Heart left ventricle (tissue), 16 donors: Measurements from ENCODE around the gene SASH3. TPM values are rescaled to one million over a fixed set of nuclear protein-coding genes. Genes with fewer than 3 reads are reported as not detected.

ENCODE experiments used
- ATAC-seq, 4 donors: fragments of 200-7000 bp; cut with Tn5 transposase; one replicate each; pipeline ENCODE4 v1.9.1; 2020 to 2022; ENCODE audit warnings: moderate library complexity in 4 of 4, mild to moderate bottlenecking in 3 of 4, moderate number of reproducible peaks in 1 of 4
- DNase-seq, 5 donors: peaks; one replicate each; pipeline ENCODE4 v3.0.0-alpha.2; 2020
- H3K27ac ChIP-seq, 12 donors: fragments of 200-600 bp; sonication (generic) in 4 of 12; one replicate each; pipeline versions ENCODE4 v1.5.0 to v1.8.0; 2016 to 2022; ENCODE audit warnings: mild to moderate bottlenecking in 2 of 12
- H3K27me3 ChIP-seq, 9 donors: fragments of 200-600 bp; sonication (generic) in 2 of 9; one replicate each; pipeline versions ENCODE4 v1.5.1 to v1.8.0; 2016 to 2022; ENCODE audit warnings: mild to moderate bottlenecking in 3 of 9
- H3K36me3 ChIP-seq, 9 donors: fragments of 200-600 bp; sonication (generic) in 2 of 9; one replicate each; pipeline versions ENCODE4 v1.5.0 to v1.8.0; 2018 to 2022; ENCODE audit warnings: mild to moderate bottlenecking in 2 of 9
- H3K4me1 ChIP-seq, 12 donors: fragments of 200-600 bp; sonication (generic) in 4 of 12; one replicate each; pipeline versions ENCODE4 v1.5.0 to v1.8.0; 2016 to 2022; ENCODE audit warnings: mild to moderate bottlenecking in 3 of 12
- H3K4me3 ChIP-seq, 12 donors: fragments of 200-600 bp; sonication (generic) in 4 of 12; one replicate each; pipeline versions ENCODE4 v1.5.0 to v1.8.0; 2017 to 2022; ENCODE audit warnings: mild to moderate bottlenecking in 9 of 12, moderate library complexity in 4 of 12
- H3K9me3 ChIP-seq, 12 donors: fragments of 200-600 bp; sonication (generic) in 4 of 12; one replicate each; pipeline versions ENCODE4 v1.5.0 to v1.8.0; 2016 to 2022; ENCODE audit warnings: mild to moderate bottlenecking in 1 of 12
- CTCF ChIP-seq, 12 donors: fragments of 200-600 bp; sonication (generic) in 4 of 12; IDR thresholded peaks; one replicate each; pipeline versions ENCODE4 v1.5.0 to v1.8.0; 2018 to 2022; ENCODE audit warnings: antibody characterized with exemption in 12 of 12, mild to moderate bottlenecking in 5 of 12
- POLR2A ChIP-seq, 2 donors: fragments of 450-650 bp; IDR thresholded peaks; one replicate each; pipeline ENCODE4 v1.6.1; 2017; ENCODE audit warnings: antibody characterized with exemption in 2 of 2, mild to moderate bottlenecking in 2 of 2, moderate library complexity in 2 of 2
- WGBS, 4 donors: extraction: QIAGEN DNeasy Blood & Tissue Kit in 2 of 4; methylation state at CpG; one replicate each; pipeline versions ENCODE4 v1.1.5 to v1.1.7; 2013 to 2018; 5-methylcytosine and 5-hydroxymethylcytosine counted together
- intact Hi-C, 10 donors: fragments of 100-400 bp; cut with DNase I; formaldehyde crosslinking; loops; one replicate each; pipeline versions ENCODE4 v1.11.1 to v1.14.2; 2022
- polyA plus RNA-seq, 2 donors: library from polyadenylated mRNA; stranded (reverse); fragments of 200-250 nt; gene quantifications; one replicate each; pipeline ENCODE4 v1.2.3, GENCODE V29; 2013
- total RNA-seq, 9 donors: library from RNA; depleted of rRNA in 2 of 9; stranded (reverse); fragments of >200 nt in 2 of 9; fragmentation: NEBNext Ultra II Directional in 3 of 9; extraction: Animal tissue kit (Norgen Biotek cat#: 25700) in 3 of 9; gene quantifications; one replicate each; pipeline versions ENCODE4 v1.1.0 to v1.2.4, GENCODE V29; 2016 to 2023
- donor health status: ischemic (EF 13 %, LVEDD 7.1; RV severe dilation, severe dysfunction).
- donor health status: healthy with polysubstance abuse.
- donor health status: DM: no; HTN: yes; CAD: no.
- donor health status: DM: no; HTN: no; CAD: no.
- donor health status: ischemic (EF 25% LVEDD 6.9; RV normal size, moderate dysfunction).
- donor health status: ischemic (EF 25% LVEDD 5.7; RV mildly dilated, moderate dysfunction).
- donor health status: healthy.
- donor health status: DM: yes; HTN: yes; CAD: no.
- donor health status: ischemic (EF 35%, LVEDD 5.7; RV mildly dilated, moderate dysfunction).
- donor health status: nonischemic (EF 11% LVEDD 7.7; RV severe dilation, severe dysfunction).
- donor health status: DM: yes; HTN: yes; CAD: no.
- donor health status: PGD.
- donor health status: ischemic (EF 29% LVEDD 5.4; RV normal size, mild dysfunction).
- donor health status: nonischemic (EF 23%, LVEDD 6.1; RV moderate dilation, normal function).

SASH3 gene
- total and polyA plus RNA-seq, 11 donors, result 0.61 to 27.8 (median 1.6) TPM

- intact Hi-C loops, result loop anchor here in 6 of 10 donors (5.0 to 10.0 kb wide), 4 partner anchors 81 to 221 kb away; no protein-coding TSS in a partner anchor
- Histone ChIP-seq H3K27me3 (no peaks in the 10 kb centered on the region), H3K27ac (no peak overlapping the region), H3K4me1 (peaks cover 0 to 4% (median 0%) of the 10 kb centered on the region in 12 donors), H3K9me3 (no peaks in the 10 kb centered on the region), H3K4me3 (no peak overlapping the region), H3K36me3 (peaks cover 0 to 27% (median 4%) of the 10 kb centered on the region in 9 donors)
- no peak for DNase-seq
- WGBS, 4 donors, result 62 to 83% (median 74%) methylated on average over 4 of the region's 4 CpGs
- TF ChIP-seq CTCF (IDR thresholded peaks at IDR 0.05), result no peak
- TF ChIP-seq POLR2A (IDR thresholded peaks at IDR 0.05), result no peak
- no peak for ATAC-seq
These were observed 46.2 kb downstream of the SASH3 start for GRCh38 chrX:129825746-129826505.

- Histone ChIP-seq H3K27ac (peak overlapping the region in 1 of 12 donors; percentile 13), H3K9me3 (no peaks in the 10 kb centered on the region), H3K36me3 (peaks cover 0 to 13% (median 2%) of the 10 kb centered on the region in 9 donors), H3K4me3 (no peak overlapping the region), H3K27me3 (no peaks in the 10 kb centered on the region), H3K4me1 (peaks cover 0 to 7% (median 0%) of the 10 kb centered on the region in 12 donors)
- ATAC-seq, result no peak
- 64 to 77% (median 66%) methylated on average over 4 of the region's 4 CpGs for WGBS, 4 donors
- intact Hi-C loops, result no loop called here
- TF ChIP-seq CTCF (IDR thresholded peaks at IDR 0.05), result no peak
- TF ChIP-seq POLR2A (IDR thresholded peaks at IDR 0.05), result no peak
- DNase-seq, result no peak
These were observed 50.7 kb downstream of the SASH3 start for GRCh38 chrX:129830494-129830893.

DNA sequence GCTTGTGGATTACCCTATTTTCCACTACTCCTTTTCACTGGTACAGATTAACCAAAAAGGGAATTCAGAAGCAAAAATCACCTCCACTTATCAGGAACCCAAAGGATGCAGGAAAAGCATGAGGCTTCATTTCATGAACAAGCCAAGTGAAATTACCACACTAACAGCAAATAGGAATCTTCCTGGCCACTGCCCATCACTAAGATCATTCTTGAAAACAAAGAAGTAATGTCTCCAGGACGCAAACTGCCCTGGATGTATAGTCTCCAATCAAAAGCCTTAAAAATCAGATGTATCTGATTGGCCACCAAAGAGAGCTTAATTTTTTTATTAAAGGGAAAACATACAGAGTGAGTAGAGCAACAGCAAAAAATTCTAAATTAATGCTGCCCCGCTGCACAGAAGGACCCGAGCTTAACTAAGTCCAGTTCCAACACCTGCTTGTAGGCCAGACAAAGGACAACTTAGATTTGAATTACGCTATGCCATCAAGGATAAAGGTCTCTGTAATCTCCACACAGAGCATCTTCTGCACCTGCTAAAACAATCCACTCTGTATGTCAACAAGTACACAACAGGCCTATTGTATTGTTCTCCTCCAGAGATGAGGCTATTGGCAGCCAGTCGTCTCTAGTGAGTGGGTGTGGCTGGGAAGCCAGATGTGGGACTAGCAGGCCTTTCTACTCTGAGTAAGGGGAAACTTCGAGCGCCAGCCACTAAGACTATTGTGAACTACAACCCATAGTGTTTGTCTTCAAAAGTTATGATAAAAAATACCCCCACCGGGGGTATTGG, 51.5 kb downstream of the SASH3 start:
- WGBS, 4 donors, result 55 to 67% (median 66%) methylated on average over 8 of the region's 8 CpGs
- ATAC-seq, result peak in 3 of 4 donors; percentile 55 to 71 (median 61)

More for the DNA sequence above, 51.5 kb downstream of the SASH3 start:
- Histone ChIP-seq H3K4me1 (peaks cover 0 to 7% (median 0%) of the 10 kb centered on the region in 12 donors), H3K9me3 (no peaks in the 10 kb centered on the region), H3K4me3 (no peak overlapping the region), H3K27me3 (no peaks in the 10 kb centered on the region), H3K36me3 (peaks cover 0 to 12% (median 2%) of the 10 kb centered on the region in 9 donors), H3K27ac (peak overlapping the region in 3 of 12 donors; percentile 13 to 18 (median 13))
- TF ChIP-seq CTCF (IDR thresholded peaks at IDR 0.05) (no peak), POLR2A (IDR thresholded peaks at IDR 0.05) (no peak)
- DNase-seq, result peak in 4 of 5 donors; percentile 20 to 54 (median 30)
- intact Hi-C loops, result no loop called here
